KMS-11 (cell line): ENCODE measurements around the gene PCNX3.

Source experiments
- H2AFZ ChIP-seq: fragments of 200-600 bp; sonication (generic); 2 replicates; pipeline ENCODE4 v1.6.1; 2016; ENCODE audit warnings: antibody characterized with exemption, mixed run types, low read depth
- H3K27ac ChIP-seq: fragments of 200-600 bp; sonication (generic); 2 replicates; pipeline ENCODE4 v1.6.1; 2016; ENCODE audit warnings: mild to moderate bottlenecking, mixed run types
- H3K27me3 ChIP-seq: fragments of 200-600 bp; sonication (generic); 2 replicates; pipeline ENCODE4 v1.6.1; 2017; ENCODE audit warnings: mild to moderate bottlenecking, low read depth, mixed run types, moderate library complexity; ENCODE audit not compliant: insufficient read depth
- H3K36me3 ChIP-seq: fragments of 200-600 bp; sonication (generic); 2 replicates; pipeline ENCODE4 v1.6.1; 2017; ENCODE audit warnings: mild to moderate bottlenecking, mixed run types; ENCODE audit not compliant: insufficient read depth
- H3K4me1 ChIP-seq: fragments of 200-600 bp; sonication (generic); 2 replicates; pipeline ENCODE4 v1.6.1; 2016; ENCODE audit warnings: mild to moderate bottlenecking, low read depth, mixed run types; ENCODE audit not compliant: poor library complexity, severe bottlenecking
- H3K4me2 ChIP-seq: fragments of 200-600 bp; sonication (generic); 2 replicates; pipeline ENCODE4 v1.7.0; 2016; ENCODE audit warnings: mild to moderate bottlenecking, mixed run types
- H3K4me3 ChIP-seq: fragments of 200-600 bp; sonication (generic); IDR thresholded peaks from 2 replicates; pipeline ENCODE4 v1.6.1; 2017; ENCODE audit warnings: low read depth, low read length, mixed read lengths; ENCODE audit not compliant: insufficient read depth
- H3K79me2 ChIP-seq: fragments of 200-600 bp; sonication (generic); 2 replicates; pipeline ENCODE4 v1.6.1; 2016; ENCODE audit warnings: low read depth, mixed run types; ENCODE audit not compliant: insufficient read depth
- H3K9ac ChIP-seq: fragments of 200-600 bp; sonication (generic); 2 replicates; pipeline ENCODE4 v1.6.1; 2016; ENCODE audit warnings: mild to moderate bottlenecking, mixed run types
- H4K20me1 ChIP-seq: fragments of 200-600 bp; sonication (generic); 2 replicates; pipeline ENCODE4 v1.6.1; 2016; ENCODE audit warnings: mild to moderate bottlenecking, mixed run types; ENCODE audit not compliant: insufficient read depth
- TF ChIP-seq, protein P1 (sequence below): fragments of 200-600 bp; sonication (generic); conservative IDR thresholded peaks from 2 replicates; pipeline ENCODE4 v1.6.1; 2017; ENCODE audit warnings: low read depth, mild to moderate bottlenecking, antibody characterized with exemption, low read length, moderate library complexity, mixed read lengths

Gene PCNX3

GRCh38 chr11:65574109-65574810, 41.3 kb upstream of the PCNX3 start:
- no peaks in the 10 kb centered on the region for H4K20me1 ChIP-seq
- H3K4me2 ChIP-seq: peak overlapping the region; percentile 95
- no peak overlapping the region for H3K4me3 ChIP-seq
- H3K79me2 ChIP-seq: peaks cover 50% of the 10 kb centered on the region
- TF ChIP-seq, protein P1, sequence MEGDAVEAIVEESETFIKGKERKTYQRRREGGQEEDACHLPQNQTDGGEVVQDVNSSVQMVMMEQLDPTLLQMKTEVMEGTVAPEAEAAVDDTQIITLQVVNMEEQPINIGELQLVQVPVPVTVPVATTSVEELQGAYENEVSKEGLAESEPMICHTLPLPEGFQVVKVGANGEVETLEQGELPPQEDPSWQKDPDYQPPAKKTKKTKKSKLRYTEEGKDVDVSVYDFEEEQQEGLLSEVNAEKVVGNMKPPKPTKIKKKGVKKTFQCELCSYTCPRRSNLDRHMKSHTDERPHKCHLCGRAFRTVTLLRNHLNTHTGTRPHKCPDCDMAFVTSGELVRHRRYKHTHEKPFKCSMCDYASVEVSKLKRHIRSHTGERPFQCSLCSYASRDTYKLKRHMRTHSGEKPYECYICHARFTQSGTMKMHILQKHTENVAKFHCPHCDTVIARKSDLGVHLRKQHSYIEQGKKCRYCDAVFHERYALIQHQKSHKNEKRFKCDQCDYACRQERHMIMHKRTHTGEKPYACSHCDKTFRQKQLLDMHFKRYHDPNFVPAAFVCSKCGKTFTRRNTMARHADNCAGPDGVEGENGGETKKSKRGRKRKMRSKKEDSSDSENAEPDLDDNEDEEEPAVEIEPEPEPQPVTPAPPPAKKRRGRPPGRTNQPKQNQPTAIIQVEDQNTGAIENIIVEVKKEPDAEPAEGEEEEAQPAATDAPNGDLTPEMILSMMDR: peak; percentile 55
- no peaks in the 10 kb centered on the region for H3K36me3 ChIP-seq
- peak overlapping the region; percentile 44; the same call in 1 of the 2 replicates for H3K9ac ChIP-seq
- H3K27me3 ChIP-seq: no peaks in the 10 kb centered on the region
- no peak overlapping the region for H2AFZ ChIP-seq
- H3K27ac ChIP-seq: peak overlapping the region; percentile 63
- H3K4me1 ChIP-seq: peaks cover 43% of the 10 kb centered on the region

- TF ChIP-seq, protein P1: no peak
- Histone ChIP-seq H3K27me3 (no peaks in the 10 kb centered on the region), H3K27ac (peak overlapping the region; percentile 61), H3K36me3 (no peaks in the 10 kb centered on the region), H3K4me1 (peaks cover 43% of the 10 kb centered on the region), H2AFZ (no peak overlapping the region), H4K20me1 (no peaks in the 10 kb centered on the region), H3K9ac (peak overlapping the region; percentile 36; the same call in 1 of the 2 replicates), H3K4me2 (peak overlapping the region; percentile 95), H3K79me2 (peaks cover 50% of the 10 kb centered on the region), H3K4me3 (no peak overlapping the region)
Observed at GRCh38 chr11:65574811-65575567, 40.6 kb upstream of the PCNX3 start.

DNA sequence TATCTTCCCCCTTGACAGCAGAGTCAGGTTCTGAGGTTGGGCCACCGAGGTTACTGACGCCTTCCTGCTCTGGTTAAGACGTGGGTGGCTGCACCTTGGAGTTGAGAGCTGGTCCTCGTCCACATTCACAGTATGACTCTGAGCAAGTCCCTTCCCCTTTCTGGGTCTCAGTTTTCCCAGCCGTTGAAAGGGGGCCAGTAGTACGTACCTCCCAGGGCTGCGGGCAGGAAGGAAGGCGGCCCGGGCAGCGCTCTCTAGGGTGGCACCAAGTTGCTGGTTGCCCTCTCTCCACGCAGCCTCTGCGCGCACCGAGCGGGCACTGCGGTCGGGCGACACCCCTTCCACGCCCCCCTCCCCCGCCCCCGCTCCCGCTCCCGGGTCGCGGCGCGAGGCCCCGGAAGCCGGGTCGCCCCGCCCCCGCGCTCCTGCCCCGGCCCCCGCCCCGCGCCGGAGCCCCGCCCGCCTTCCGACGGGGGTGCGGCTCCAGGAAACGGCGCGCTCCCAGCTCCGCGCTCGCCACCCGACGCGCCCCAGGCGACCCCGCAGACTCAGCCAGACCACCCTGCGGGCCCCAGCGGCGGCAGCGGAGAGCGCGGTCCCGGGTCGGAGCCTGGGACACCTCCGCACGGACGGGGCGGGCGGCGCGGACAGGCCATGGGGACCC, 39.9 kb upstream of the PCNX3 start, which contains the start of gene EHBP1L1:
Gene EHBP1L1 (plus strand): TSS at position 486 of the 664 bp plus-strand sequence. CDS start 250 bp downstream, outside the sequence.
- Histone ChIP-seq H3K27ac (peak within 1 kb of the TSS; percentile 70), H3K27me3 (no peaks in the 10 kb centered on the region), H3K9ac (peak within 1 kb of the TSS; percentile 76), H4K20me1 (no peaks in the 10 kb centered on the region), H2AFZ (no peak within 1 kb of the TSS), H3K4me2 (peak within 1 kb of the TSS; percentile 97), H3K4me3 (no peak within 1 kb of the TSS), H3K79me2 (peaks cover 47% of the 10 kb centered on the region), H3K36me3 (no peaks in the 10 kb centered on the region), H3K4me1 (peaks cover 43% of the 10 kb centered on the region)
- TF ChIP-seq, protein P1: no peak

- Histone ChIP-seq H3K27ac (peak overlapping the region; percentile 70), H3K27me3 (no peaks in the 10 kb centered on the region), H4K20me1 (no peaks in the 10 kb centered on the region), H3K4me1 (peaks cover 39% of the 10 kb centered on the region), H3K4me2 (peak overlapping the region; percentile 97), H3K79me2 (peaks cover 41% of the 10 kb centered on the region), H2AFZ (no peak overlapping the region), H3K4me3 (no peak overlapping the region), H3K36me3 (no peaks in the 10 kb centered on the region; the same call in 1 of the 2 replicates), H3K9ac (peak overlapping the region; percentile 76)
- TF ChIP-seq, protein P1: no peak
Observed at GRCh38 chr11:65576232-65576866, 39.2 kb upstream of the PCNX3 start.
